GM23338 (cell line): ENCODE data around the gene VSIR.

ENCODE experiments used
- ETS1 ChIP-seq: IDR thresholded peaks from 2 replicates; pipeline ENCODE4 v1.6.1; 2016; ENCODE audit warnings: antibody characterized with exemption
- EZH2 ChIP-seq: fragments of 200-600 bp; sonication (generic); IDR thresholded peaks from one replicate; pipeline ENCODE4 v1.8.0; 2017; ENCODE audit warnings: antibody characterized with exemption, mild to moderate bottlenecking, low read depth; ENCODE audit not compliant: unreplicated experiment
- POLR2AphosphoS5 ChIP-seq: IDR thresholded peaks from 2 replicates; pipeline ENCODE4 v1.6.1; 2016; ENCODE audit warnings: antibody characterized with exemption, low read depth
- TF ChIP-seq, protein P1 (sequence below), 2 experiments: fragments of 200-600 bp in 1 of 2; sonication (generic) in 1 of 2; conservative IDR thresholded peaks; 2 replicates each; pipeline versions ENCODE4 v1.5.1 to v1.6.1; 2016 to 2017; ENCODE audit warnings: antibody characterized with exemption in 2 of 2, low read depth in 2 of 2, mild to moderate bottlenecking in 2 of 2, moderate library complexity in 1 of 2
- TF ChIP-seq, protein P2 (sequence below): IDR thresholded peaks from one replicate; pipeline ENCODE4 v1.6.1; 2018; ENCODE audit warnings: antibody characterized with exemption; ENCODE audit not compliant: unreplicated experiment

DNA sequence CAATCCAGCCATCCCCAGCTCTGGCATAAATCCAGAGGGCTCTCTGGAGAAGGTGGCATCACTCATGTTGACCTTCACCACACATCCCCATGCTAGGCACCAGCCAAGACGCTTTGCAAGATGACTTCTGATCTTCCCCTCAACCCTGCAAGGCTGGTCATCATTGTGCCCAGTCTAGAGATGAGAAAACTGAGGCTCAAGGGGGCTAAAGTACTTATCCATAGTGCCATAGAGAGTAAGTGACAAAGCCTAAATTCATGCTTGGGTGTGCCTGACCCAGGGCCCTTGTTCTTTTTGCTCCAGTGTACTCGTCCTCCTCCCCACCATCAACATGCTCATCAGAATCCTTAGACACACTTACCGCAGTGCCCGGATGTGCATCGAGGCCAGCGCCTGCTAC is 52.0 kb downstream of the VSIR start:
- TF ChIP-seq POLR2AphosphoS5: no peak
- TF ChIP-seq EZH2: no peak
- TF ChIP-seq, protein P1, sequence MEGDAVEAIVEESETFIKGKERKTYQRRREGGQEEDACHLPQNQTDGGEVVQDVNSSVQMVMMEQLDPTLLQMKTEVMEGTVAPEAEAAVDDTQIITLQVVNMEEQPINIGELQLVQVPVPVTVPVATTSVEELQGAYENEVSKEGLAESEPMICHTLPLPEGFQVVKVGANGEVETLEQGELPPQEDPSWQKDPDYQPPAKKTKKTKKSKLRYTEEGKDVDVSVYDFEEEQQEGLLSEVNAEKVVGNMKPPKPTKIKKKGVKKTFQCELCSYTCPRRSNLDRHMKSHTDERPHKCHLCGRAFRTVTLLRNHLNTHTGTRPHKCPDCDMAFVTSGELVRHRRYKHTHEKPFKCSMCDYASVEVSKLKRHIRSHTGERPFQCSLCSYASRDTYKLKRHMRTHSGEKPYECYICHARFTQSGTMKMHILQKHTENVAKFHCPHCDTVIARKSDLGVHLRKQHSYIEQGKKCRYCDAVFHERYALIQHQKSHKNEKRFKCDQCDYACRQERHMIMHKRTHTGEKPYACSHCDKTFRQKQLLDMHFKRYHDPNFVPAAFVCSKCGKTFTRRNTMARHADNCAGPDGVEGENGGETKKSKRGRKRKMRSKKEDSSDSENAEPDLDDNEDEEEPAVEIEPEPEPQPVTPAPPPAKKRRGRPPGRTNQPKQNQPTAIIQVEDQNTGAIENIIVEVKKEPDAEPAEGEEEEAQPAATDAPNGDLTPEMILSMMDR (conservative IDR thresholded peaks at IDR 0.05; ENCODE audit: low read depth in 2 of 2): no peak
- TF ChIP-seq, protein P2, sequence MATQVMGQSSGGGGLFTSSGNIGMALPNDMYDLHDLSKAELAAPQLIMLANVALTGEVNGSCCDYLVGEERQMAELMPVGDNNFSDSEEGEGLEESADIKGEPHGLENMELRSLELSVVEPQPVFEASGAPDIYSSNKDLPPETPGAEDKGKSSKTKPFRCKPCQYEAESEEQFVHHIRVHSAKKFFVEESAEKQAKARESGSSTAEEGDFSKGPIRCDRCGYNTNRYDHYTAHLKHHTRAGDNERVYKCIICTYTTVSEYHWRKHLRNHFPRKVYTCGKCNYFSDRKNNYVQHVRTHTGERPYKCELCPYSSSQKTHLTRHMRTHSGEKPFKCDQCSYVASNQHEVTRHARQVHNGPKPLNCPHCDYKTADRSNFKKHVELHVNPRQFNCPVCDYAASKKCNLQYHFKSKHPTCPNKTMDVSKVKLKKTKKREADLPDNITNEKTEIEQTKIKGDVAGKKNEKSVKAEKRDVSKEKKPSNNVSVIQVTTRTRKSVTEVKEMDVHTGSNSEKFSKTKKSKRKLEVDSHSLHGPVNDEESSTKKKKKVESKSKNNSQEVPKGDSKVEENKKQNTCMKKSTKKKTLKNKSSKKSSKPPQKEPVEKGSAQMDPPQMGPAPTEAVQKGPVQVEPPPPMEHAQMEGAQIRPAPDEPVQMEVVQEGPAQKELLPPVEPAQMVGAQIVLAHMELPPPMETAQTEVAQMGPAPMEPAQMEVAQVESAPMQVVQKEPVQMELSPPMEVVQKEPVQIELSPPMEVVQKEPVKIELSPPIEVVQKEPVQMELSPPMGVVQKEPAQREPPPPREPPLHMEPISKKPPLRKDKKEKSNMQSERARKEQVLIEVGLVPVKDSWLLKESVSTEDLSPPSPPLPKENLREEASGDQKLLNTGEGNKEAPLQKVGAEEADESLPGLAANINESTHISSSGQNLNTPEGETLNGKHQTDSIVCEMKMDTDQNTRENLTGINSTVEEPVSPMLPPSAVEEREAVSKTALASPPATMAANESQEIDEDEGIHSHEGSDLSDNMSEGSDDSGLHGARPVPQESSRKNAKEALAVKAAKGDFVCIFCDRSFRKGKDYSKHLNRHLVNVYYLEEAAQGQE: no peak
- TF ChIP-seq ETS1: no peak
